ENCODE measurements around the gene ASMTL.
"Not testable (repeated sequence)": the region's sequence is repeated elsewhere in the genome, so short reads cannot be mapped to it uniquely, and the experiment has no call there.

Gene ASMTL

DNA sequence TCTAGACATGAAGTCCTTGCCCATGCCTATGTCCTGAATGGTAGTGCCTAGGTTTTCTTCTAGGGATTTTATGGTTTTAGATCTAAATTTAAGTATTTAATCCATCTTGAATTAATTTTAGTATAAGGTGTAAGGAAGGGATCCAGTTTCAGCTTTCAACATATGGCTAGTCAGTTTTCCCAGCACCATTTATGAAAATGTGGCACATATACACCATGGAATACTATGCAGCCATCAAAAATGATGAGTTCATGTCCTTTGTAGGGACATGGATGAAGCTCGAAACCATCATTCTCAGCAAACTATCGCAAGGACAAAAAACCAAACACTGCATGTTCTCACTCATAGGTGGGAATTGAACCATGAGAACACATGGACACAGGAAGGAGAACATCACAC lies 29.8 kb upstream of the ASMTL start:
- DNase-seq (ENCODE audit: low spot score), result not testable (repeated sequence)

DNA sequence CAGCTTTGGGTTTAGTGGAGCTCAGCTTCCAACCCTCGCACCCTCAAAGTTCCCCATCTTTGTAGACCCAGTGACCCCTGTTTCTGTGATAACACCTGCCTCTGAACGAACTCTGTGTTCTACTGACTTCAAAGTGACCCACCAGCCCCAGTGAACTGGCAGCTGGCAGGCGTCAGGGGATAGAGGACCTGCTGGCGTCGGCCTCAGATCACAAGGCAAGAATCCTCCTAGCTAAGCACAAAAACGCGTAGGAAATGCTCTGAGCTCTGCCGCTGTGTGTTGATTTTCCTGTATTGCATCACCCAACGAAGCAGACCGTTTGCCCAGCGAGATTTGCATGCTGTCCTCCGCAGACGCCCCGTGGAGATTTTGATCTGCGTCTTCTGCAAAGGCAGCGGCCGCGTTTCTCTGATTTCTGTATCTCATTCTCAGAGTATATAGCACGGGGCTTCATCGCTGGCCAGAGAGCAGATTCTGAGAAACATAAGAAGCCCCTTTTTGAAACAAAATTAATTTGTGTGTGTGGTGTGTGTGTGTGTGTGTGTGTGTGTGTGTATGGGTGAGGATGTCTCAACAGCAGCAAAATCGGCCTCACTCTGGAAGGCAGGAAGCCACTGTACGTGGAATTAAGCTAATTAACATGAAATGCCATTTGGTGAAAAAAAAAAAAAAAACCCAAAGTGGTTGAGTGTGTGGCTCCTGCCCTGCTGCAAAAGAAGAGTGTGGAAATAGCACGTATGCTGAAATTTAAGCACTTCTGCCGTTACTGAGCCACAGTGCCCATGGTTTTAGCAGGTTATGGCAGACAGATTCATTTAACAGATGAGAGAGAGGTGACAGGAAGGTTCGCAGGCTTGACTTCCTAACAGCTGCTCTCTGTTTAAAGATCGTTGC lies 29.2 kb upstream of the ASMTL start:
- peak; percentile 88 for DNase-seq (ENCODE audit: low spot score)

DNA sequence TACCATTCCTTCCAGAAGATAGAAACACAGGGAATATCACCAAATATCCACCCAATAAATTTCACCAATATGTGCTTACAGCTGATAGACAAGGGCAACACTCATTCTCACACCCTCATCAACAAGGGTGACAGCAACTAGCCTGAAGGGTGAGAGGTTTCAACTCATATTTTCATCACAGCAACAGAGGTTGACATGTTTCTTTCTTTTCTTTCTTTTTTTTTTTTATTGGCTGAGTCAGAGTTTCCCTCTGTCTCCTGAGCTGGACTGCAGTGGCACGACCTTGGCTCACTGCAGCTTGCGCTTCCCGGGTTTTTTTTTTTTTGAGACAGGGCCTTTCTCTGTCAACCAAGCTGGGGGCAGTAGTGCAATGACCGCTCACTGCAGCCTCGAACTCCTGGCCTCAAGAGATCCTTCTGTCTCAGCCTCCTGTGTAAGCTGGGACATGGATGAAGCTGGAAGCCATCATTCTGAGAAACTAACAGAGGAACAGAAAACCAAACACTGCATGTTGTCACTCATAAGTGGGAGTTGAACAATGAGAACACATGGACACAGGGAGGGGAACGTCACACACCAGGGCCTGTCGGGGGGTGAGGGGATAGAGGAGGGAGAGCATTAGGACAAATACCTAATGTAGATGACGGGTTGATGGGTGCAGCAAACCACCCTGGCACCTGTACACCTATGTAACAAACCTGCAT lies 27.5 kb upstream of the ASMTL start:
- DNase-seq (ENCODE audit: low spot score), result no peak

DNA sequence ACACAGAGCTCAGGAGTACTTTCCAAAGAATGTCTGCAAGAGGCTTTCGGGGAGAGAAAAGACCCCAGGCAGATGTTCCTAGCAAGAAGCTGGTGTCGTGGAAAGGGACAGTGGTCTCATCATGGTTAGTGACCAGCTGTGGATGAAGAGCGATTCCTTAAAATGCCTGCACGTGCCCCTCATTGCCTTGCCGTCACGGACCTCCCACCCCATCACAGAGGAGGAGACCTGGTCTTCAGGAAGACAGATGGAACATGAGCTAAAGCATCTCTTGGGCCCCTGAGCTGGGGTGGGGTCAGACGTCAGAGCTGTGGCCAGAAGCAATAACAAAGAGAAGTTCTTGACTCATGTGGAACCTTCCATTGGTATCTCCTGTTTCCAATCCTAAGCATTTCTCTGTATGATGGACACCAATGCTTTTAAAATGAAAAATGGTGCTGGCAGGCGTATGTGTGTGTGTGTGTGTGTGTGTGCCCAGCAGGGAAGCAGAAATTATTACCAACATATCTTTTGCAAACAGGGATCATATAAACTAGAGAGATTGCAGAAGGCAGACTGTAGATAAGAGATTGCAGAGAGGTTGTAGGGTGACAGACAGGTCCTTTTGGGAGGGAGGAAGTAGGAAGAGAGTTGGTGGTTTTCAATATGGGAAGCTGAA lies 25.2 kb upstream of the ASMTL start:
- DNase-seq (ENCODE audit: low spot score), result no peak

DNA sequence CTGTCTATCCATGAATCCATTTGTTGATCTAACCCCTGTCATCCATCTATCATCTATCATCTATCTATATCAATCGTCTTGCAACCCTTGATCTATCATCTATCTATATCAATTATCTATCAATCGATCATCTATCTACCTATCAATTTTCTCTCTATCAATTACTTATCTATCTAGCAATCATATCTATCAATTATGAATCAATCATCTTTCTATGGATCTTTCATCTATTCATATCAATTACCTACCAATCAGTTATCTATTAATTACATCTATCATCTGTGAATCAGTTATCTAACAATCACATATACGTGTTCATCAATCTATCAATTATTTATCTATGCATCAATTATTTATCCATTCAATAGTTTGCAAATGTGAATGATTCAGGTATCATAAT lies 24.5 kb upstream of the ASMTL start:
- no peak for DNase-seq (ENCODE audit: low spot score)

DNA sequence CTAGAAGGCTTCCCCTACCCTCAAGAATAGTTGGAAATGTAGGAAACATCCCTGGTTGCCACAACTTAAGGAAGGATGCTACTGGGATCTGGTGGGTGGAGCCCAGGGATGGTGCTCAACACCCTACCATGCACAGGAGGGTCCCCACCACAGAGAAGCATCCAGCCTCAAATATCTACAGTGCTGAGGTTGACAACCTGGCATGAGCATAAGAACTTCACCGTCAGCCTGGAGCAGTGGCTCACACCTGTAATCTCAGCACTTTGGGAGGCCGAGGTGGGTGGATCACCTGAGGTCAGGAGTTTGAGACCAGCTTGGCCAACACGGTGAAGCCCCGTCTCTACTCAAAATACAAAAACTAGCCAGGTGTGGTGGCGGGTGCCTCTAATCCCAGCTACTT lies 24.0 kb upstream of the ASMTL start:
- no peak for DNase-seq (ENCODE audit: low spot score)

DNA sequence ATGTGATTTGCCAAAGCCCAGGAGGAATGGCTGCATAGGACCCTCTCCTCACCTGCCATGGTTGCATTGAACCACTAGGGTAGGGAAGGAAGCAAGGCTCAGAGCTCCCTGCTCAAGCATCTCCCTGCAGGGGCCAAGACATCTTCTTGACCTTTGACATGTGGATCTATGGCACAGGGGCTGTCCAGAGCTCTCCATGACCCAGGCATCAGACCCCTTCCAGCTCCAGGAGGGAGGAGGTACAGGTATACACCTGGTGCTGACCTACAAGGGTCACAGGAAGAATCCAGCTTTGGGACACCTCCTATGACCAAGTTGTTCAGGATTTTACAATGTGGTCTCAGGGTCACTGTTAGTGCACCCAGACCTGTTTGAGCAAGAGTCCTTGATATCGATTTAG lies 23.2 kb upstream of the ASMTL start:
- DNase-seq (ENCODE audit: low spot score), result no peak

DNA sequence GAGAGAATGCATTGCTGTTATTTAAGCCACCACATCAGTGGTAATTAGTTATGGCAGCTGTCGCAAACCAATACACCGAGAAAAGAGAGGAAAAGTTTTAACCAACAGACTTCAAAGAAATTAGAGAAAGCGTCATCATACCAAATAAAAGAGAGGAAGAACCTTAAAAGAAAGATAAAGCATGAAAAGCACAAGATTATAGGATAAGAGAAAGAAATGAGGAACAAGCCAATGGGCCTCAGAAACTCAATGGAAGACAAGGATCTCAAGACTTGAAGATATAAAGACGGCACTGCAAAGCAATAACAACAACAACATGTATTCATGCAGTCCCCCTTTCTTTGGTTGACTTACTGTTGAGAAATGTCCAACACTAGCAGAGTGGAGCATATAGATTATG lies 22.8 kb upstream of the ASMTL start:
- DNase-seq (ENCODE audit: low spot score), result no peak

DNA sequence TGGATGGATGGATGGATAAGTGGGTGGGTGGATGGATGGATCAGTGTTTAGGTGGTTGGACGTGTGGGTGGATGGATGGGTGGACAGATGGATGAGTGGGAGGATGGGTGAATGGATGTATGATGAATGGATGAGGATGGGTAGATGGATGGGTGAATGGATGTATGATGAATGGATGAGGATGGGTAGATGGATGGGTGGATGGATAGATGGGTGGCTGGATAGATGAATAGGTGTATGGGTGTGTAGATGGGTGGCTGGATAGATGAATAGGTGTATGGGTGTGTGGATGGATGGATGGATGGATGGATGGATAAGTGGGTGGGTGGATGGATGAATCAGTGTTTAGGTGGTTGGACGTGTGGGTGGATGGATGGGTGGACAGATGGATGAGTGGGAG lies 21.9 kb upstream of the ASMTL start:
- DNase-seq (ENCODE audit: low spot score), result not testable (repeated sequence)

DNA sequence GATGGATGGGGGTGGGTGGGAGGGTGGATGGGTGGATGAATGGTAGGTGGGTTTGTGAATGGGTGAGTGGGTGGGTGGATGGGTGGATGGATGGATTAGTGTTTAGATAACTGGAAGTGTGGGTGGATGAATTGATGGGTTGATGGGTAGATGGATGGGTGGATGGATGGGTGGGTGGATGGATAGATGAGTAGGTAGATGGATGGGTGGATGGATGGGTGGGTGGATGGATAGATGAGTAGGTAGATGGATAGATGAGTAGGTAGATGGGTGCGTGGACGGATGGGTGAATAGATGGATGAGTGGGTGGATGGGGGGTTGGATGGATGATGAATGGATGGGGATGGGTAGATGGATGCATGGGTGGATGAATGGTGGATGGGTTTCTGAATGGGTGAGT lies 20.3 kb upstream of the ASMTL start:
- DNase-seq (ENCODE audit: low spot score), result no peak

DNA sequence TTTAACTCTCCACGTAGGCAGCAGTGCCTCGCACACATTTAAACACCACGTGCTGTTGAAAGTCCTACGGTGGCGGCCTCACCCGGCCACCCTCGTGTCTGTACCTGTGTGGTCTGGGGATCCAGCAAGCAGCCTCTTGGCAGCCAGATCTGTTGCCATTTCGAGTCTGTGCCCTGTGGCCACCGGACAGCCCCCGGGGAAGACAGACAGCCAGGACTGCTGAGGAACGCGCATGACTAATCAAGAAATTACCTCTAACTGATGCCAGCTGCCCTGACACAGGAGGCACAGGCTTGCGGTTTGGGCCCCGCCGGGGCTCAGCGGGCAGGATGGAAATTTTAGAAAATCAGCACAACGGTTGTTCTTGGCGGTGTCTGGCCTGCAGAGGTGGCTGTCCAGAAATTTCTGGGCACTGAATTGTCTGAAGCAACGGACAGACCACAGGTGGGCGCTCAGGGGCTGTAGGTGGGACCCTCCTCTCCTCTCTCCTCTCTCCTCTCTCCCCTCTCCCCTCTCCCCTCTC lies 15.6 kb upstream of the ASMTL start:
- peak; percentile 84 for DNase-seq (ENCODE audit: low spot score)

DNA sequence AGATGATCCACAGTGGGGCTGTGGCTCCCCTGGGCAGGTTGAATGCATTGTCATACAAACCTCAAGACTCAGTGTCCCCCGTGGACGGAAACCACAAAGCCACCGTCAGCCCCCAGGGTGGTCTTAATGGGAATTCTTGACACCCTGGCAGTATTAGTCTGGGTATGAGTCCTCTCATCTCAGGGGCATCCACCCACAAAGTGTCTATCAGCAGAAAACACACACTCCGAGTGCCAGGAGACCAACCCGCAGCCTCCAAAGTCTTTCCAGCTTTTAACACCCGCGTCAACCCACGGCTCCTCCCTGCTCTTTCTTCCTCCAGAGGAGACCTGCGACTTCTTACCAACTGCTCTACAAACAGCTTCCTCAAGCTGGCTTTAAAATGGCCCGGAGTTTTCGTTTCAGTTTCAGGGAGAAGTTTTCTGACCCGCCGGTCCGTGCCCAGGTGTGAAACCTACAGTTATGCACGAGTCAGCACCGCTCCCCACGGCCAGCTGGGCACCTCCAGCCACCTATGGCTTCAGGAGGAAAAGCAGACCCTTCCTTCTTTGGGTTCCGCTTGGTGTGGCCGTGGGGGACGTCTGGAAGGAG lies 14.4 kb upstream of the ASMTL start:
- peak; percentile 39 for DNase-seq (ENCODE audit: low spot score)

DNA sequence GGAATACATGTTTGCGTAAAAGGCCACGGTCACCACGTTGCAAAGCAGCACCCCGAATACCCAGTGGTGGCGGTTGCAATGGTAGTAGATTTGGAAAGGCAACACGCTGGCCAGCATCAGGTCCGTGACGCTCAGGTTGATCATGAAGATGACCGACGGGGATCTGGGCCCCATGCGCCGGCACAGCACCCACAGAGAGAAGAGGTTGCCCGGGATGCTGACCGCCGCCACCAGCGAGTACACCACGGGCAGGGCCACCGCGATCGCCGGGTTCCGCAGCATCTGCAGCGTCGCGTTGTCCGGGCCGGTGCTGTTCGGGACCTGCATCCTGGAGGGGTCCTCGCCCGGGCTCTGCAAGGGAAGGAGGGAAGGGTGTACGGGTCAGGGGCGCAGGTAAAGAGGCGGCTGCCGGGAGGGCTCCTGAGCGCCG lies 13.5 kb upstream of the ASMTL start:
- no peak for DNase-seq (ENCODE audit: low spot score)

DNA sequence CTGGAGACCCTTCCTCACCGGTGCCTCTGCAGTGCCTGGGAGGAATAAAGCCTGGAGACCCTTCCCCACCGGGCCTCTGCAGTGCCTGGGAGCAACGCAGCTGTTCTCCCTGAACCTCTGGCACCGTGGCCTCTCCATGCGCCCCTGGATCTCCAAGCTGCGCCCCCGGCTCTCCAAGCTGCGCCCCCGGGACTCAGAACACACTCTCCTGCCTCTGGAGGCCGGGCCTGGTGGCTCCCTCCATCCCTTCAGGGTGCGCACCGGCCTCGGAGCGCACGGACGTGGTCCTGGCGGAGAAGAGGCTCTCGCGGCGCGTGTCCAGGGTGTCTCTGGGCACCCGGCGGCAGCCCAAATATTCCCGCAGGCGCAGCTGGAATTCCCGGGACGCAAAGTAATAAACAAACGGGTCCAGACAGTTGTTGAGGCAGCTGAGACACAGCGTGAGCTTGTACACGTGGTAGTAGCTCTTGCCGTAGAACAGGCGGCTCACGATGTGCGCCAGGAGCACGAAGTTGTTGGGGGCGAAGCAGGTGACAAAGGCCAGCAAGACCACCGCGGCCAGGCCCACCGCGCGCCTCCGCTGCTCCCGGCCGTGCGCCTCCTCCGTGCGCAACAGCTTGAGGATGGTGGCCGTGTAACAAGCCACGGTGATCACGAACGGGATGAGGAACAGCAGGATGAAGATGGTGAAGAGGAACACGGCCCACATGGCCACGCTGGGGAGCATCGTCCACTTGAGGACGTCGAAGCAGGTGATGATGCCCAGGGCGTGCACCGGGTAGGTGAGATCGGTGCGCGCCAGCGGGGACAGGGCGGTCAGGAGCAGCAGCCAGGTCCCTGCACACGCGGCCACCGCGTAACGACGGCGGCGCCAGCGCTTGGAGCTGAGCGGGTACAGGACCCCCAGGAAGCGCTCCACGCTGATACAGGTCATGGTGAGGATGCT lies 12.8 kb upstream of the ASMTL start:
- no peak for DNase-seq (ENCODE audit: low spot score)

DNA sequence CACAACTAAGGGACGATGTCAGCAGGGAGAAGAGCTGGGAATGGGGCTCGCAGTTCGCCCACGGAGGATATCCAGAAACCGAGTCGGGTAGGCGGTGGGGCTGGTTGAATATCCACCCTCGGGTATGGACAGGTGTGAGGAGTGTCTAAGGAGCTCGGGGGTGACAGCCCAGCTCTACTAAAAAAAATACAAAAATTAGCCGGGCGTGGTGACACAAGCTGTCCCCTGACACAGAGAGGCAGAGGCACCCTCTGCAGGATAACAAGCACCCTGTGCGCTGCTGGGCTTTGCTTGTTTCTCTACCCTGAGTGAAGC lies 12.2 kb upstream of the ASMTL start:
- no peak for DNase-seq (ENCODE audit: low spot score)

DNA sequence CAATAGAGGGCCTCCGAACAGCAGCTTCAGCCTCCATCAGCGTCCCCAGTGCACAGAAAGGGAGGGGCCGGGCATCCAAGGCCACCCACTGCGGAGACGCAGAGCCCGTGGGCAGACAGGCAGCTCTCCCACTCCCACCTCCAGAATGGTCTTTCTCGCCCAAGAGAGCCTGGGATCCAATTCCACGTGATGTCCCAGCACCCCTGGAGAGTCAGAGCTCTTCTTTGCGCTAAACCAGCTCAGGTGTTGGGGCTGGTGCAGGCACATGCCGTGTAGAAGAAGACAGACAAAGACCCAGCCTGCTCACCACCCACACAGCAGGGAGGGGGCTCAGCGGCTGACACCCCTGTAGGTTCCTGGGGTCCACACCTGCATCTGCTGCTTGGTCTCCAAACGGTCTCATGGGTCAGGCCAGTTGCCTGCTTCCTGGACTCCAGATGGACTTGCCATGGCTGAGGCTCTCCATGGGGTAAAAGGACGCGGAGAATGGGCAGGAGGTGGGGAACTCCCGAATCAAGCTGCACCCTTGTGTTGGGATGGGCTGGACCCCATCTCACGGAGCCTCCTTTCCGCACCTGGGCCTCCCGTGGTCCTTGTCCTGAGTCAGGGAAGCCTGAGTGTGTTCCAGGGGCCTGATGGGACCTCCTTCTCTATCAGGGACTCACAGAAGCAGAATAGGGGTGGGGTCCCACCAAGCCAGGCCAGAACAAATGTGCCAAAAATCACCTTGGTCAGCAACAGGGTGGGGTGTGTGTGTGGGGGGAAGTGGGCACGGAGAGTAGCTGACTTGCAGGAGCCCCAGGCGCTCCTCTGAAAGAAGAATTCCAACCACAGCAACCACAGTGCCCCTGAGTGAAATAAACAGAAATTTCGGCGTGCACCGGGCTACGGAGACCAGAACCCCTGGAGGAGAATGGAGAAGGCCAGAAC lies 11.6 kb upstream of the ASMTL start:
- peak; percentile 33 for DNase-seq (ENCODE audit: low spot score)

DNA sequence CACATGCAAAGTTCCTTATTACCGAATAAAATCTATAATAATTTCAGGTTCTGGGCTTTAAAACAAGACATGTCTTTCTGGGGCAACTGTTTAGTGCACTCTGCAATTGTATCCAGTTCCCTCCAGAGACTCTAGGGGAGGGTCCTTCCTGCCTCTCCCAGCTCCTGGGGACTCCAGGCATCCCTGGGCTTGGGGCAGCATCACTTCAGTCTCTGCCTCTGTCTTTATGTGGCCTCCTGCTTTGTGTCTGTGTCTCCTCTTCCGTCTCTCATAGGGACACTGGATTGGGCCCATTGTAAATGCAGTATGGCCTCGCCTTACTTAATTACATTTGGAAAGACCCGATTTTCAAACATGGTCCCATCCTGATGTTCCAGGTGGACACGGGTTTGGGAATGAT lies 10.9 kb upstream of the ASMTL start:
- no peak for DNase-seq (ENCODE audit: low spot score)

DNA sequence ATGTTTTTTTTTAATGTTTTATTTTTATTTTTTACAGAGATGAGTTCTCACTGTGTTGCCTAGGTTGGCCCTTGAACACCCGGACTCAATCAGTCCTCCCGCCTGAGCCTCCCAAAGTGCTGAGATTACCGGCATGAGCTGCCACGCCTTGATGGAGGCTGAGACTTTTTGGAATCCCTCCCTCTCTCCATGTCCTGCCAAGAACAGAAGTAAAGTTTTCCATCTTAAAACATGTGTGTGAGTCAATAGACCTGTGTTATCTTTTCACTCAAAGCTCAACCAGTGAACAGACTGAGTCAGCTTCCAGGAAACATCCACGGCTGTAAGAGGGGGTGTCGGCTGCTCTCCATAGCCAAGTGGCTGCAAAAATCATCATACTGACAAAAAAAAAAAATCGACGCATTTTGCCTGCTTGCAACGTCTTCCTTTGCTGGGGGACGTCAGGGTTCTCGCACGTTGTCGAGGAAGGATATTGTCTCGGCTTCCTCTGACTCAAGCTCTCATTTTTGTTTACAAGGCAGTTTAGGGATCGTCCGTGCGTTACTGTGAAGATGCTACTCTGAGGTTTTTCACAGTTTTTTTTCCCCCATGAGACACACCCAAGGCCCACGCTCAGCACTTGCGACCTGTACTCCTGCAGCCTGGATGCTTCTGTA lies 10.0 kb upstream of the ASMTL start:
- DNase-seq (ENCODE audit: low spot score), result peak; percentile 93

DNA sequence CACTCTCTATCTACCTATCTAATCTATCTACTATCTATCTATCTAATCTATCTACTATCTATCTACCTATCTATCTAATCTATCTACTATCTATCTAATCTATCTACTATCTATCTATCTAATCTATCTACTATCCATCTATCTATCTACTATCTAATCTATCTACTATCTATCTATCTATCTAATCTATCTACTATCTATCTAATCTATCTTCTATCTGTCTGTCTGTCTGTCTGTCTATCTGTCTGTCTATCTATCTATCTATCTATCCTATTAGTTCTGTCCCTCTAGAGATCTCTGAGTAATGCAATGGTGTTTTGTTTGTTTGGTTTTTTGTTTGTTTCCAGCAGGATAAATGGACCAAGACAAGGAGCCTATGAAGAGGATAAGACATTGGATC lies 9.4 kb upstream of the ASMTL start:
- no peak for DNase-seq (ENCODE audit: low spot score)

DNA sequence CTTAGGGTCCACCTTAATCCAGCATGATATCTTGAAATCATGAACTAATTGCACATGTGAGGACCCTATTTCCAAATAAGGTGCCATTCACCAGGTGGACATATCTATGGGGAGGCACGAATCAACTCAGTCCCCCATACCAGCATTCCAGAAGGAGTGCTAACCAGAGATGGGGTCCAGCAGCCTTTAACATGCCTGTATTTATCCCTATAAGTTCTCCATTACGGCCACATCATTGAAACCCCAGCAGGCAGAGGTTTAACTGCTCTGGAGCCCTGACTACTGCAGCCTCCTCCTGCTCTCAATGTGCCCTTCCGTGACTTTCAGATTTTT lies 3.2 kb upstream of the ASMTL start:
- DNase-seq (ENCODE audit: low spot score), result no peak

Measured in CD4-positive, alpha-beta T cell treated with Interleukin-15 for 4 hours (primary cell).